Measurements from ENCODE around the gene QRSL1.

GRCh38 chr6:106639812-106640211 is 10.4 kb downstream of the QRSL1 start:
- TF ChIP-seq POLR2A (IDR thresholded peaks at IDR 0.05), result no peak
- no peak for TF ChIP-seq EP300 (IDR thresholded peaks at IDR 0.05; ENCODE audit: low read depth)
